Heart right ventricle (tissue), 16 donors: ENCODE measurements around the gene KSR1. TPM values are rescaled to one million over a fixed set of nuclear protein-coding genes. Genes with fewer than 3 reads are reported as not detected.
A peak's percentile ranks its signal among the peaks of the same experiment; 100 is the strongest.

ENCODE experiments used
- ATAC-seq, 8 donors: fragments of 200-7000 bp; cut with Tn5 transposase; one replicate each; pipeline ENCODE4 v1.9.1; 2020; ENCODE audit warnings: mild to moderate bottlenecking in 8 of 8, moderate library complexity in 8 of 8, moderate number of reproducible peaks in 1 of 8
- DNase-seq, 2 donors: peaks; one replicate each; pipeline ENCODE4 v3.0.0-alpha.2; 2020
- H3K27ac ChIP-seq, 10 donors: fragments of 200-600 bp; sonication (generic) in 2 of 10; one replicate each; pipeline versions ENCODE4 v1.5.0 to v1.8.0; 2020 to 2022; ENCODE audit warnings: mild to moderate bottlenecking in 3 of 10
- H3K27me3 ChIP-seq, 7 donors: fragments of 200-600 bp; one replicate each; pipeline ENCODE4 v1.8.0; 2021 to 2022; ENCODE audit warnings: mild to moderate bottlenecking in 2 of 7
- H3K36me3 ChIP-seq, 9 donors: fragments of 200-600 bp; sonication (generic) in 1 of 9; one replicate each; pipeline versions ENCODE4 v1.5.0 to v1.8.0; 2020 to 2022; ENCODE audit warnings: mild to moderate bottlenecking in 2 of 9
- H3K4me1 ChIP-seq, 9 donors: fragments of 200-600 bp; sonication (generic) in 1 of 9; one replicate each; pipeline versions ENCODE4 v1.5.0 to v1.8.0; 2020 to 2022; ENCODE audit warnings: mild to moderate bottlenecking in 4 of 9
- H3K4me3 ChIP-seq, 10 donors: fragments of 200-600 bp; sonication (generic) in 2 of 10; one replicate each; pipeline versions ENCODE4 v1.5.0 to v1.8.0; 2020 to 2022; ENCODE audit warnings: mild to moderate bottlenecking in 7 of 10, moderate library complexity in 2 of 10
- H3K9me3 ChIP-seq, 11 donors: fragments of 200-600 bp in 10 of 11; sonication (generic) in 2 of 11; one replicate each; pipeline versions ENCODE4 v1.5.0 to v1.8.0; 2013 to 2022; ENCODE audit warnings: mild to moderate bottlenecking in 2 of 11, control low read depth in 1 of 11, moderate library complexity in 1 of 11
- WGBS, 2 donors: extraction: QIAGEN DNeasy Blood & Tissue Kit; methylation state at CpG; one replicate each; pipeline ENCODE4 v1.1.7; 2013; ENCODE audit warnings: inconsistent platforms in 1 of 2; 5-methylcytosine and 5-hydroxymethylcytosine counted together
- intact Hi-C, 10 donors: fragments of 100-400 bp; cut with DNase I; formaldehyde crosslinking; loops; one replicate each; pipeline versions ENCODE4 v1.11.1 to v1.14.2; 2022
- polyA plus RNA-seq, 2 donors: library from polyadenylated mRNA; stranded (reverse); fragments of 200-250 nt; gene quantifications; one replicate each; pipeline ENCODE4 v1.2.3, GENCODE V29; 2013
- total RNA-seq, 10 donors: library from RNA; stranded (reverse); fragmentation: NEBNext Ultra II Directional in 3 of 10; extraction: Animal tissue kit (Norgen Biotek cat#: 25700) in 3 of 10; gene quantifications; one replicate each; pipeline versions ENCODE4 v1.2.1 to v1.2.4, GENCODE V29; 2021 to 2023
- TF ChIP-seq, protein P1 (sequence below), 9 donors: fragments of 200-600 bp; sonication (generic) in 2 of 9; IDR thresholded peaks; one replicate each; pipeline versions ENCODE4 v1.5.0 to v1.8.0; 2021 to 2022; ENCODE audit warnings: antibody characterized with exemption in 9 of 9, mild to moderate bottlenecking in 5 of 9, moderate library complexity in 1 of 9
- donor health status: Arrhythmogenic right ventricular cardiomyopathy.
- donor health status: ischemic (EF 13 %, LVEDD 7.1; RV severe dilation, severe dysfunction).
- donor health status: healthy with polysubstance abuse.
- donor health status: DM: no; HTN: yes; CAD: no.
- donor health status: DM: no; HTN: no; CAD: no.
- donor health status: ischemic (EF 25% LVEDD 6.9; RV normal size, moderate dysfunction).
- donor health status: ischemic (EF 25% LVEDD 5.7; RV mildly dilated, moderate dysfunction).
- donor health status: healthy.
- donor health status: DM: yes; HTN: yes; CAD: no.
- donor health status: Ischemic cardiomyopathy.
- donor health status: ischemic (EF 35%, LVEDD 5.7; RV mildly dilated, moderate dysfunction).
- donor health status: nonischemic (EF 11% LVEDD 7.7; RV severe dilation, severe dysfunction).
- donor health status: DM: yes; HTN: yes; CAD: no.
- donor health status: PGD.
- donor health status: ischemic (EF 29% LVEDD 5.4; RV normal size, mild dysfunction).
- donor health status: nonischemic (EF 23%, LVEDD 6.1; RV moderate dilation, normal function).

KSR1 gene
- total and polyA plus RNA-seq, 12 donors: 5.6 to 19.6 (median 8.6) TPM

DNA sequence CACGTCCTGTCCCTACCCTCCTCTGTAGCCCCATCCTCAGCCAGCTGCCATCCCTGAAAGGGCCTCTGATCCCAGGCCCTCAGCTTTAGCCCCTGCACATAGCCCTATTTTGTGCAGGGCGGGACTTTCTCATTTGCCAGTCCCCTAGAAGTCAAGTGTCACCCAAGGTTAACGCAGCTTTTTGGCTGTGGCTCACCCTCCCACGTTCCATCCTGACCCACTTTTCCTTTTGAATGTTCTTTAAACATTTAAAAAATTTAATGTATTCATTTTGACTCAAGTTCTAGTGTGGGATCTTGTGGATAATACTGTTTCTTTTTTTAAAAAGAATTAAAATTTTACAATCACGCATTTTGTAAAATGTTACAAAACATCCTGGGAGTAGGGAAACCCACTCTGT lies 112.6 kb downstream of the KSR1 start:
- intact Hi-C loops: loop anchor here in 2 of 10 donors (5.0 to 10.0 kb wide), 3 partner anchors 33 to 114 kb away; partner anchors contain the start of gene KSR1 (in 2 of the 2)
- Histone ChIP-seq H3K4me3 (no peak overlapping the region), H3K27ac (peak overlapping the region in 4 of 10 donors; percentile 7 to 19 (median 11))

DNA sequence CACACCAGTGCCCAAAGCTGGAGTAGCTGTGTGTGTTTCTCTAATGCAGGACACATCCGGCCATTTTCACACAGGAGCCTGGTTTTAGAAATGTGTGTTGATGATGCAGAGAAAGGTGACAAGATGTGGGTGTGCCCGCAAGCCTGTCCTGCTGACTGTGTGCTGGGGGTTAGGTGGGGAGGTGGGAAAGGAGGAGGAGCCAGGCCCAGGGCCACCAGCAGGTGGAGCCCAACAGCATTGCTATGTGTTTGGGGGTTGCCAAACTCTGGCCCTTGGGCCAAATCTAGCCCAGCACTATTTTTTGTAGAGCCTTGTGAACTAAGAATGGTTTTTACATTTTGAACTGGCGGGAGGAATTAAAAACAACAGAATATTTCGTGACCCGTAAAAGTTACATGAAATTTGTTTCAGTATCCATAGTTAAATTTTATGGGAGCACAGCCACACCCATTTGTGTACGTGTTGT lies 113.0 kb downstream of the KSR1 start:
- no peak overlapping the region for H3K4me3 ChIP-seq
- peak overlapping the region in 1 of 10 donors; percentile 49 for H3K27ac ChIP-seq
- peaks cover 0 to 2% (median 0%) of the 10 kb centered on the region in 9 donors for H3K36me3 ChIP-seq
- H3K27me3 ChIP-seq: no peaks in the 10 kb centered on the region
- intact Hi-C loops: loop anchor here in 2 of 10 donors (5.0 to 10.0 kb wide), 3 partner anchors 33 to 114 kb away; partner anchors contain the start of gene KSR1 (in 2 of the 2)
- 84 to 90% methylated on average over 6 of the region's 6 CpGs for WGBS, 2 donors
- TF ChIP-seq, protein P1, sequence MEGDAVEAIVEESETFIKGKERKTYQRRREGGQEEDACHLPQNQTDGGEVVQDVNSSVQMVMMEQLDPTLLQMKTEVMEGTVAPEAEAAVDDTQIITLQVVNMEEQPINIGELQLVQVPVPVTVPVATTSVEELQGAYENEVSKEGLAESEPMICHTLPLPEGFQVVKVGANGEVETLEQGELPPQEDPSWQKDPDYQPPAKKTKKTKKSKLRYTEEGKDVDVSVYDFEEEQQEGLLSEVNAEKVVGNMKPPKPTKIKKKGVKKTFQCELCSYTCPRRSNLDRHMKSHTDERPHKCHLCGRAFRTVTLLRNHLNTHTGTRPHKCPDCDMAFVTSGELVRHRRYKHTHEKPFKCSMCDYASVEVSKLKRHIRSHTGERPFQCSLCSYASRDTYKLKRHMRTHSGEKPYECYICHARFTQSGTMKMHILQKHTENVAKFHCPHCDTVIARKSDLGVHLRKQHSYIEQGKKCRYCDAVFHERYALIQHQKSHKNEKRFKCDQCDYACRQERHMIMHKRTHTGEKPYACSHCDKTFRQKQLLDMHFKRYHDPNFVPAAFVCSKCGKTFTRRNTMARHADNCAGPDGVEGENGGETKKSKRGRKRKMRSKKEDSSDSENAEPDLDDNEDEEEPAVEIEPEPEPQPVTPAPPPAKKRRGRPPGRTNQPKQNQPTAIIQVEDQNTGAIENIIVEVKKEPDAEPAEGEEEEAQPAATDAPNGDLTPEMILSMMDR (IDR thresholded peaks at IDR 0.05): peak in 7 of 9 donors; percentile 46 to 67 (median 56)
- DNase-seq (no peak), ATAC-seq (peak in 5 of 8 donors; percentile 25 to 44 (median 32))
- H3K9me3 ChIP-seq: no peaks in the 10 kb centered on the region
- peaks cover 4 to 86% (median 56%) of the 10 kb centered on the region in 9 donors for H3K4me1 ChIP-seq

More for the DNA sequence above, 112.6 kb downstream of the KSR1 start:
- TF ChIP-seq, protein P1 (IDR thresholded peaks at IDR 0.05): no peak
- peak in 1 of 8 donors; percentile 5 for ATAC-seq
- Histone ChIP-seq H3K4me1 (peaks cover 4 to 86% (median 55%) of the 10 kb centered on the region in 9 donors), H3K27me3 (no peaks in the 10 kb centered on the region), H3K36me3 (peaks cover 0 to 6% (median 0%) of the 10 kb centered on the region in 9 donors), H3K9me3 (no peaks in the 10 kb centered on the region)
- 67 to 70% methylated on average over 5 of the region's 5 CpGs for WGBS, 2 donors
- DNase-seq: no peak

DNA sequence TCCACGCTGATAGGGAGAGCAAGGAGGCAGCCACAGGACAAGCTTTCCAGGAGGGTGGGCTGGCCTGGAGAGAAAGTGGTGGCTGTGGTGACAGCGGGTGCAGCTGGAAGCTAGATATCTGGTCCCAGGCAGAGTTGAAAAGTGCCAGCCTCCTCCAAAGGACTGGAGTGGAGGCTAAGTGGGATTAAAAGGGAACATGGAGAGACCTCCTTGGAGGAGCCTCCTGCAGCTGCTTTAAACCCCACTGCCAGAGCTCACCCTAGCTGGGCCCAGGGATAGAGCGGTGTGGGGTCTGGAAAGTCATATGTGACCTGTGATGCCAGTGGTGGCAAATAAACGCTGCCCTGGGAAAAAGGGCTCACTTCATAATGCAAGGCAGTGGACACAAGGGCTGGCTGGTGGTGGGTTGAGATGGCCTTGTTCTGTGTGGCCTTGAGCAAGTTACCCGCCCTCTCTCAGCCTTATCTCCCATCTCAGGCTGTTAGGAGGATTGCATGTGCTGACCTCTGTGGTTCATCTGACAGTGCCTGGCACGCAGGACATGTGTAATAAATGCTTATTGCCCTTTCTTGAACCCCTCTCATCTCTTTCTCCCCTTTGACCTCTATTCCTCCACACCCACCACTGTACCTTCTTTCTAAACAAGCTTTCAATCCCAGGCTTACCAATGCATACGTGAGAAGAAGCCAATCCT lies 113.8 kb downstream of the KSR1 start:
- 91 to 94% methylated on average over 7 of the region's 7 CpGs for WGBS, 2 donors
- H3K4me1 ChIP-seq: peaks cover 4 to 84% (median 56%) of the 10 kb centered on the region in 9 donors
- intact Hi-C loops: loop anchor here in 2 of 10 donors (5.0 to 10.0 kb wide), 3 partner anchors 32 to 115 kb away; partner anchors contain the start of gene KSR1 (in 2 of the 2)
- H3K27me3 ChIP-seq: no peaks in the 10 kb centered on the region
- DNase-seq (no peak), ATAC-seq (no peak)
- no peaks in the 10 kb centered on the region for H3K36me3 ChIP-seq
- H3K27ac ChIP-seq: peak overlapping the region in 2 of 10 donors; percentile 7 to 49
- TF ChIP-seq, protein P1 (IDR thresholded peaks at IDR 0.05): no peak
- H3K4me3 ChIP-seq: no peak overlapping the region
- no peaks in the 10 kb centered on the region for H3K9me3 ChIP-seq

- no peak for DNase-seq
- Histone ChIP-seq H3K4me1 (peaks cover 4 to 79% (median 56%) of the 10 kb centered on the region in 9 donors), H3K27me3 (no peaks in the 10 kb centered on the region), H3K36me3 (no peaks in the 10 kb centered on the region), H3K4me3 (no peak overlapping the region), H3K9me3 (no peaks in the 10 kb centered on the region), H3K27ac (peak overlapping the region in 2 of 10 donors; percentile 7 to 8)
- intact Hi-C loops: no loop called here
- TF ChIP-seq, protein P1 (IDR thresholded peaks at IDR 0.05): no peak
- ATAC-seq: no peak
- WGBS, 2 donors: 77 to 81% methylated on average over 7 of the region's 7 CpGs
Measured at GRCh38 chr17:27570578-27570914, 114.3 kb downstream of the KSR1 start.
